COLO829 (cell line): Measurements from ENCODE around the gene MCCC1.
A peak's percentile ranks its signal among the peaks of the same experiment; 100 is the strongest.
"Not testable (repeated sequence)": the region's sequence is repeated elsewhere in the genome, so short reads cannot be mapped to it uniquely, and the experiment has no call there.

Experiments used
- DNase-seq: peaks from one replicate; pipeline ENCODE4 v3.0.0; 2012; ENCODE audit warnings: low spot score

The MCCC1 gene

GRCh38 chr3:183099026-183099837, at the start of gene MCCC1:
Gene MCCC1, minus strand, starts transcription at chr3:183099496. Its CDS starts 56 bp downstream, at chr3:183099440.
- DNase-seq = peak; percentile 99

DNA sequence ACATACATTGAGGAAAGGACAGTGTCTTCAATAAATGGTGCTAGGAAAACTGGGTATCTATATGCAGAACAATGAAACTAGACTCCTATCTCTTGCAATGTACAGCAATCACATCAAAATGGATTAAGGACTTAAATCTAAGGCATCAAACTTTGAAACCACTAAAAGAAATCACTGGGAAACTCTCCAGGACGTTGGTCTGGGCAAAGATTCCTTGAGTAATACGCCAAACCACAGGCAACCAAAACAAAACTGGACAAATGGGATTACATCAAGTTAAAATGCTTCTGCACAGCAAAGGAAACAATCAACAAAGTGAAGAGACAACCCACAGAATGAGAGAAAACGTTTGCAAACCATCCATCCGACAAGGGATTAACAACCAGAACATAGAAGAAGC, 48.8 kb upstream of the MCCC1 start:
- DNase-seq = no peak

DNA sequence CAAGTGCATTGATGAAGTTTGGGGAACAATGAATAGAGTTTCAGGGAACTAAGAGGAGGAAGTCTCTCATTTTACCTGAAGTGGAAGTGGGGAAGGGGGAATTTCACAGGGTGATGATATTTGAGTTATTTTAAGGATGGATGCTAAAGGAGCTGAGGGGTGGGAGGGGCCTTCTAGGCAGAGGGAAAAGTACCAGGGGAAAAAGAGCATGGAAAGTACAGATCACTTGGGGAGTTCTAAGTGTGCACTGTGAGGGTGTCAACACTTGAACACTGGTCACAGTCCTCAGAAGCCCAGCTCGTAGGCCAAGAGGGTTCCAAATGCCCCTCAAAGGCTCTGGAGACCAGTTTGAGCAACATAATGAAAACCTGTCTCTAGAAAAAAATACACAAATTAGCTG, 45.1 kb upstream of the MCCC1 start:
- DNase-seq = no peak

GRCh38 chr3:183142199-183142598, 42.9 kb upstream of the MCCC1 start:
- no peak for DNase-seq

DNA sequence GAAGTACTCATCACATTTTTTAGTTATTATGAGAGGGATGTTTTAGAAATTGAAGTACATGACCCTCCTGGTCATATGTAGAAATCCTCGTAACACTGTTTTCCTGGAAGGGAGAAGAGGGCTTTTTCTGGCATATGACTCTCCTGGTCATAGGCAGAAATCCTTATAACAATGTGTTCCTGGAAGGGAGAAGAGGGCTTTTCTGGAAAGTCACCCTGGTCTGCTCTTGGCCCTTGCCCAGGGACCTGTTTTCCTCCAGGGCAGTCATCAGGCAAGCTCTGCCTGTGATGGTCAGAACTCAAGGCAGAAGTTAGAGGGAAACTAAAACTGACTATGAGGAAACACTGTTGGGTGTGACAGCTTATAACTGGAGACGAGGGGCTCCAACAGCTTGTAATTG, 35.5 kb upstream of the MCCC1 start:
- no peak for DNase-seq

DNA sequence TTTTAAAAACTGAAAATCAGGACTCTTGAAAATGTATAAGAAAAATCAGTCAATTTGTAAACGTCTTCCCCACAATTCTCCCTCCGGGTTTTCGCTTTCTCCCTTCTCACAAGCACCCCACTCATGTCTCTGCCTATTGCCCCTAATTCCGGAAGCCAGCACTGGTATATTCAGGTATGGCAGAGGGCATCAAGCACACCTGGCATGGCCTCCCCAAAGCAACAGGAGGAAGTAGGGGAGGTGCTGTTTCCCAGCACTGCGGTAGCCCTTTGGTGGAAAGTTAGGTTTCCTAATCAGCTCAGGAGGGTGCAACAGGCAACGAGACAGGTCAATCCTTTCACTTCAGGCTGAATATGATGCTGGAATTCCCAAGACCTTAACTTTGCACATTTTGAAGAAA, 33.1 kb upstream of the MCCC1 start:
- DNase-seq = no peak

DNA sequence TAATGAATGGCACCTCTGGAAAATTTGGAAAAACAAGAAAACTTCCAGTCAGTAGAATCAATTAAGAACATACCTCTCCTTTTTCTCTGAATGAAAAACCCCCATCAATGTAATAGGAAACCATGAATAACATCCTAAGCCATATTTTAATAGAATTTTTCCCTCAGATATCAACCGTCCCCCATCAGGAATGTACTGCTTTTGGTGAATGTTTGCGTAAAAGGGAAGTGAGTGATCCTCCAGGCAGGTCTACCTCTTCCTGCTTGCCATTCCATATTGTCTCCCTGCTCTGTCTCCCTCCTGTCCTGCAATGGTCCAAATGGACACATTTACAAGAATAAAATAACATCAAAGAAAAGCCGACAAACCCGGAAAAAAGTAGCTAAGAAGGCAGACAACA, 32.4 kb upstream of the MCCC1 start:
- no peak for DNase-seq

- no peak for DNase-seq
Observed at GRCh38 chr3:183131186-183131725, 32.0 kb upstream of the MCCC1 start.

GRCh38 chr3:183129243-183129642, 29.9 kb upstream of the MCCC1 start:
- DNase-seq = no peak

- DNase-seq = no peak
Observed at GRCh38 chr3:183128709-183129108, 29.4 kb upstream of the MCCC1 start.

- peak; percentile 56 for DNase-seq
Observed at GRCh38 chr3:183123891-183124290, 24.6 kb upstream of the MCCC1 start.

GRCh38 chr3:183122257-183122932, 23.1 kb upstream of the MCCC1 start:
- DNase-seq = peak; percentile 88

- DNase-seq = no peak
Observed at GRCh38 chr3:183120538-183121215, 21.4 kb upstream of the MCCC1 start.

GRCh38 chr3:183117056-183117455, 17.8 kb upstream of the MCCC1 start:
- no peak for DNase-seq

DNA sequence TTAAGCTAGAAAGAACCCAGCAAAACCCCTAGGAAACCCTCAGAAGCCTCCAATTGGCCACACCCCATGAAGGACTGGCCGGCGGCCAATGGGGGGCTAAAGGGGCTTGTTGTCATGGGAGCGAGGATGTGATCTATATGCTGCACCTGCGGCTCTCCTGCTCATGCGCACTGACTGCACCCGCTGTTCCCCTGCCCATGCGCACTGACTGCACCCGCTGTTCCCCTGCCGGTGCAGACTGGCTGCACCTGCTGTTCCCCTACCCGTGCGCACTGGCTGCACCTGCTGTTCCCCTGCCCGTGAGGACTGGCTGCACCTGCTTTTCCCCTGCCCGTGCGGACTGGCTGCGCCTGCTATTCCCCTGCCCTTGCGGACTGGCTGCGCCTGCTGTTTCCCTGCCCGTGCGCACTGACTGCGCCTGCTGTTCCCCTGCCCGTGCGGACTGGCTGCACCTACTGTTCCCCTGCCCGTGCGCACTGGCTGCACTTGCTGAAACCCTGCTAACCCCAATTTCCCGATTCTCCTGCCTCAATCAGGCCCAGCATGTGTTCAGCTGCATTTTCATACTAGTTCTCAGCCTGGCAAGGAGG, 16.8 kb upstream of the MCCC1 start:
- no peak for DNase-seq

DNA sequence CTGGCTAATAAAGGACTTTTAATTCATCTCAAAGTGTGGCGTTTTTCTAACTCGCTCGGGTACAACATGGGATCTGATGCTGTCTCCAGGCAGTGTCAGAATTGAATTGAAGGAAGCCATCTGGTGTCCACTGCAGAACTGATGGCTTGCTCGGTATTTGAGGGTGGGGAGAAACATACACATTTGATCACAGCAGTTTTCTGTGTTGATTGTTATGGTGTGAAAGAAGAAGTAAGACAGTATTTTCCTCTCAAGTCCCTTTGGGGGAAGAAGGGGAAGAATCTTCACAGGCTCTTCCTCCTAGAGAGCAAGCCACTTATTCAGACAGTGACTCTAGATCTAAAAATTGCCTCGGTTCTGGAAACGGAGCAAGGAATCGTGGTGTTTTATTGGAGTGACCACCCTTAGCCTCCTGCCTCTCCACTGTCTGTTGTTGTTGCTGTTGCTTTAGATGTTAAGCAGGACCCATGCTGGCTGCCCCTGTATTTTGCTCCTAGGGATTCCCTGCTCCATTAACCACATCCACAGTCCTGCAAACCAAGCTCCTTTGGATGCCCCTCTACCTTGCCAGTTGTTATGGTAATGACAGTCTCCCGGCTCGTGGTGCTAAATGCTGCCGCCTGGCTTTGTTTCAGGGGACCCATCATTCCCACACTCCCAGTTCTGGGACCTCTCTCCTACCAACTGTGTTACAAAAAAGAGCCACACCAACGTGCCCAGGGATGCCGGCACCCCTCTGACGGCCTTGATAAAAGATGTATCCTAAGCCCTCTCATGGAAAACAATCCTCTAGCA, 15.3 kb upstream of the MCCC1 start:
- no peak for DNase-seq

GRCh38 chr3:183109847-183110246, 10.6 kb upstream of the MCCC1 start:
- not testable (repeated sequence) for DNase-seq

DNA sequence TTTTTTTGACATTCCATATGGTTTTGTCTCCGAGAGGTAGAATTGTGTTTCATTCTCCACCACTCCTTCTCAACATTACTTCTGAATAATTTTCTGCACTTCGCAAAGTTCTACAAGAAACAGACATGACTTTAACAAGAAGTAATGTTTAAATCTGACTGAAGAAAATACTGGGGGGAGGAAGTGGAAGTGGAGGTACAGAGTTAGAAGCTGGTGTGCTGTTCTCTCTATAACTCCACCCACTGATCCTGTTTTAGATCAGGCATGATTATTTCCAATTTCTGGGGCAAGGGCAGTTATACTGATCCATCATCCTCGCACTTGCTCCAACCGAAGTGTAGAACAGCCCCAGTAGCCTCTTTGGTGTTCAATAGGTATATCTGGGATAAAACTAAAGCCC, 9.2 kb upstream of the MCCC1 start:
- no peak for DNase-seq

DNA sequence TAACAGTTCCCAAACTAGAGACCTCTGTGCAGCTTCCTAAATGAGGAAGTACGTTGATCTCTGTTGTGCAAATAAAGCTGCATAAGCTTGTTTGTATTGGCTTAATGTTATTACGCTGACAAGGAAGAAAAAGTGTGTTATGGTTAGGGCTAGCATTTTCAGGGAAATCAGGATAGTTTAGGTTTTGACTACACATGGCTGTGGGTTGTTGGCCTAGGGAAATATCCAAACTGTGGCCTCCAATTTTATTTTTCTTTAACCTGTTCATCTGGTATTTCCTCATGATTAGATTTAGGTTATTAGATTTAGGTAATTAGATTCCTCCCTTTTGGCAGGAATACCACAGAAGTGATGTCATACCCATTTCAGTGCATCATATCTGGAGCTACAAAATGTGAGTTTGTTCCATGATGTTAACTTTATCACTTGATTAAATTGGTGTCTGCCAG, 8.7 kb upstream of the MCCC1 start:
- DNase-seq = no peak

DNA sequence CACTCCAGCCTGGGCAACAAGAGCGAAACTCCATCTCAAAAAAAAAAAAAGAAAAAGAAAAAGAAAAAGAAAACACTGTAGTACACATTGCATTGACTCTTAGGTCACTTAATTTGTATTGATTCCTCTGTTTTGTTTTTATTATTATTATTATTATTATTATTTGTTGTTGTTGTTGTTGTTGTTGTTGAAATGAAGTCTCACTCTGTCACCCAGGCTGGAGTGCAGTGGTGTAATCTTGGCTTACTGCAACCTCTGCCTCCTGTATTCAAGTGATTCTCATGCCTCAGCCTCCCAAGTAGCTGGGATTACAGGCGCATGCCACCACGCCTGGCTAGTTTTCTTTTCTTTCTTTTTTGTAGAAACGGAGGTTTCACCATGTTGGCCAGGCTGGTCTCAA, 8.1 kb upstream of the MCCC1 start:
- not testable (repeated sequence) for DNase-seq

DNA sequence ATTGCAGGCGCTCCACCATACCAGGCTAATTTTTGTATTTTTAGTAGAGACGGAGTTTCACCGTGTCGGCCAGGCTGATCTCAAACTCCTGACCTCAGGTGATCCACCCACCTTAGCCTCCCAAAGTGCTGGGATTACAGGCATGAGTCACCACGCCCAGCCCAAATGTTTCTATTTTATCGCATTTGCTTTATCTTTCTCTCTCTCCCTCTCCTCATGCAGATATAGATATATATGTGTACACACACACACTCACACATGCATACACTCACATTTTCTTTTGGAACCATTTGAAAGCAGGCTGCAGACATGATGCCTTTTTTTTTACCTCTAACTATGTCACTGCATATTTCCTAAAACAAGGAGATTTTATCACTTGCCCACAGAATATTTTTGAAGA, 7.3 kb upstream of the MCCC1 start:
- no peak for DNase-seq
